GM12891 (cell line): ENCODE results near the gene EMX2.

ENCODE experiments used
- DNase-seq: peaks from one replicate; pipeline ENCODE4 v3.0.0; 2011; ENCODE audit warnings: low spot score; ENCODE audit not compliant: insufficient read length
- FAIRE-seq: peaks from 2 replicates; lab custom pipeline; 2011; peaks lifted over from hg19 to GRCh38; lab: Jason Lieb, UNC
- PAX5 ChIP-seq: IDR thresholded peaks from 2 replicates; pipeline ENCODE4 v1.6.1; 2011; ENCODE audit warnings: low read length, moderate library complexity, mild to moderate bottlenecking; ENCODE audit not compliant: insufficient read depth, severe bottlenecking
- POLR2A ChIP-seq: IDR thresholded peaks from 2 replicates; pipeline ENCODE4 v1.6.1; 2011; ENCODE audit warnings: low read depth, low read length, control low read depth
- POLR2AphosphoS5 ChIP-seq: IDR thresholded peaks from 2 replicates; pipeline ENCODE4 v1.6.1; 2011; ENCODE audit warnings: low read depth, low read length, control low read depth
- POU2F2 ChIP-seq: IDR thresholded peaks from 2 replicates; pipeline ENCODE4 v1.6.1; 2011; ENCODE audit warnings: low read depth, mild to moderate bottlenecking, control low read depth, low read length, moderate library complexity
- SPI1 ChIP-seq: IDR thresholded peaks from 2 replicates; pipeline ENCODE4 v1.6.1; 2011; ENCODE audit warnings: low read depth, low read length, control low read depth
- TAF1 ChIP-seq: IDR thresholded peaks from 2 replicates; pipeline ENCODE4 v1.6.1; 2011; ENCODE audit warnings: low read depth, low read length, control low read depth

Gene EMX2

GRCh38 chr10:117550076-117550475 is 7.5 kb downstream of the EMX2 start:
- DNase-seq (no peak), FAIRE-seq (no peak)
- TF ChIP-seq POU2F2: no peak
- TF ChIP-seq POLR2A: no peak
- TF ChIP-seq TAF1: no peak
- TF ChIP-seq POLR2AphosphoS5: no peak
- TF ChIP-seq PAX5: no peak
- TF ChIP-seq SPI1: no peak

GRCh38 chr10:117550599-117551329 is 8.2 kb downstream of the EMX2 start:
- no peak for DNase-seq
- TF ChIP-seq SPI1 (no peak), POLR2AphosphoS5 (no peak), TAF1 (no peak), PAX5 (no peak), POU2F2 (no peak), POLR2A (no peak)
- no peak for FAIRE-seq

GRCh38 chr10:117551330-117552155 is 9.0 kb downstream of the EMX2 start:
- no peak for TF ChIP-seq TAF1
- no peak for TF ChIP-seq SPI1
- TF ChIP-seq PAX5: no peak
- TF ChIP-seq POU2F2: no peak
- no peak for TF ChIP-seq POLR2A
- TF ChIP-seq POLR2AphosphoS5: no peak
- DNase-seq (no peak), FAIRE-seq (no peak)

GRCh38 chr10:117552156-117552631 is 9.6 kb downstream of the EMX2 start:
- FAIRE-seq (no peak), DNase-seq (no peak)
- TF ChIP-seq POU2F2 (no peak), POLR2A (no peak), SPI1 (no peak), POLR2AphosphoS5 (no peak), PAX5 (no peak), TAF1 (no peak)

- no peak for TF ChIP-seq POU2F2
- TF ChIP-seq SPI1: no peak
- TF ChIP-seq TAF1: no peak
- TF ChIP-seq POLR2A: no peak
- no peak for TF ChIP-seq POLR2AphosphoS5
- FAIRE-seq (no peak), DNase-seq (no peak)
Measured at GRCh38 chr10:117552701-117553141, 10.2 kb downstream of the EMX2 start.

GRCh38 chr10:117553142-117553814 is 10.7 kb downstream of the EMX2 start:
- no peak for FAIRE-seq
- TF ChIP-seq SPI1: no peak
- TF ChIP-seq POU2F2: no peak
- no peak for TF ChIP-seq PAX5
- TF ChIP-seq TAF1: no peak
- TF ChIP-seq POLR2AphosphoS5: no peak
- no peak for TF ChIP-seq POLR2A
- no peak for DNase-seq

- FAIRE-seq (no peak), DNase-seq (no peak)
- TF ChIP-seq POLR2A: no peak
- no peak for TF ChIP-seq POLR2AphosphoS5
- TF ChIP-seq POU2F2: no peak
Measured at GRCh38 chr10:117553815-117554172, 11.2 kb downstream of the EMX2 start.

GRCh38 chr10:117554241-117554814 is 11.8 kb downstream of the EMX2 start:
- DNase-seq (no peak), FAIRE-seq (no peak)
- TF ChIP-seq SPI1: no peak
- no peak for TF ChIP-seq PAX5
- TF ChIP-seq TAF1: no peak
- TF ChIP-seq POLR2A: no peak
- TF ChIP-seq POU2F2: no peak
- TF ChIP-seq POLR2AphosphoS5: no peak

GRCh38 chr10:117555017-117555416 is 12.5 kb downstream of the EMX2 start:
- DNase-seq (no peak), FAIRE-seq (no peak)
- no peak for TF ChIP-seq TAF1
- no peak for TF ChIP-seq SPI1
- TF ChIP-seq PAX5: no peak
- no peak for TF ChIP-seq POLR2AphosphoS5
- no peak for TF ChIP-seq POU2F2
- TF ChIP-seq POLR2A: no peak
